Hepatocyte (in vitro differentiated cells): ENCODE measurements around the gene CLPTM1.

Experiments used
- CTCF ChIP-seq: fragments of 200-600 bp; sonication (generic); IDR thresholded peaks from 2 replicates; pipeline ENCODE4 v1.5.1; 2016; ENCODE audit warnings: antibody characterized with exemption, mild to moderate bottlenecking; ENCODE audit not compliant: poor library complexity
- EZH2 ChIP-seq: fragments of 200-600 bp; sonication (generic); IDR thresholded peaks from 2 replicates; pipeline ENCODE4 v1.6.1; 2016; ENCODE audit warnings: antibody characterized with exemption, mild to moderate bottlenecking, borderline replicate concordance
- EZH2phosphoT487 ChIP-seq: fragments of 200-600 bp; sonication (generic); IDR thresholded peaks from one replicate; pipeline ENCODE4 v1.6.1; 2018; ENCODE audit warnings: antibody characterized with exemption, mild to moderate bottlenecking, low read depth, moderate library complexity; ENCODE audit not compliant: unreplicated experiment, severe bottlenecking

GRCh38 chr19:44954278-44954648 lies 917 bp upstream of the CLPTM1 start:
- TF ChIP-seq CTCF (no peak), EZH2phosphoT487 (no peak), EZH2 (no peak)
